ENCODE data around the gene DPH6.

DNA sequence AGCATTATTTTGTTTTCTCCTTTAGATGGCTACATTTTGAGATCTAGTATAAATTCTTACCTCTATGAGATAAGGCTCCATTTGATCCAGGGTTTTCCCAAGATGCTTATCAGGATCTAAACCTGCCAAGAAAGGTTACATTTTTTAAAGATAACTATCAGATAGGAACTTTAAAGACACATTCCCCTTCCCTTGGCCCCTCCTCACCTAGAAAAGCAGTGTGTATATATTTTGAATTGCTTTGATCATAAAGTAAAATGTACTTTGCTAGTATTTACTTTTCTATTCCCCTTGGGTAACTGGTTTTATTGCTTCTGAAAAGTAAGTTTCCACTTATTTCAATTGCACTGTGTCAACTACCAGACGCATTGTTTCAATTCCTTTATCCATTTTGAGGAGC lies 135.2 kb downstream of the DPH6 start:
- TF ChIP-seq, protein P1, sequence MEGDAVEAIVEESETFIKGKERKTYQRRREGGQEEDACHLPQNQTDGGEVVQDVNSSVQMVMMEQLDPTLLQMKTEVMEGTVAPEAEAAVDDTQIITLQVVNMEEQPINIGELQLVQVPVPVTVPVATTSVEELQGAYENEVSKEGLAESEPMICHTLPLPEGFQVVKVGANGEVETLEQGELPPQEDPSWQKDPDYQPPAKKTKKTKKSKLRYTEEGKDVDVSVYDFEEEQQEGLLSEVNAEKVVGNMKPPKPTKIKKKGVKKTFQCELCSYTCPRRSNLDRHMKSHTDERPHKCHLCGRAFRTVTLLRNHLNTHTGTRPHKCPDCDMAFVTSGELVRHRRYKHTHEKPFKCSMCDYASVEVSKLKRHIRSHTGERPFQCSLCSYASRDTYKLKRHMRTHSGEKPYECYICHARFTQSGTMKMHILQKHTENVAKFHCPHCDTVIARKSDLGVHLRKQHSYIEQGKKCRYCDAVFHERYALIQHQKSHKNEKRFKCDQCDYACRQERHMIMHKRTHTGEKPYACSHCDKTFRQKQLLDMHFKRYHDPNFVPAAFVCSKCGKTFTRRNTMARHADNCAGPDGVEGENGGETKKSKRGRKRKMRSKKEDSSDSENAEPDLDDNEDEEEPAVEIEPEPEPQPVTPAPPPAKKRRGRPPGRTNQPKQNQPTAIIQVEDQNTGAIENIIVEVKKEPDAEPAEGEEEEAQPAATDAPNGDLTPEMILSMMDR (IDR thresholded peaks at IDR 0.05; ENCODE audit: low read depth, low read length): no peak
- TF ChIP-seq EZH2phosphoT487 (IDR thresholded peaks at IDR 0.05; ENCODE audit: low read depth): no peak
